H1 (cell line): ENCODE results near the gene TPP2. TPM values are rescaled to one million over a fixed set of nuclear protein-coding genes. Genes with fewer than 3 reads are reported as not detected.

Experiments
- CTCF ChIA-PET: fragments of 300-600 bp; sonication (Branson Sonifier 250); formaldehyde crosslinking; loops from one replicate; lab custom pipeline; 2021; ENCODE audit not compliant: partially characterized antibody; lab: Charles Lee
- POLR2A ChIA-PET: fragments of 300-600 bp; sonication (Branson Sonifier 250); formaldehyde crosslinking; loops from one replicate; lab custom pipeline; 2021; ENCODE audit warnings: inconsistent platforms; ENCODE audit not compliant: partially characterized antibody; lab: Charles Lee
- DNase-seq, 2 experiments: peaks; one replicate each; pipeline versions ENCODE4 v3.0.0 to v3.0.0-alpha.2; 2010 to 2022; ENCODE audit warnings: low spot score in 2 of 2, low read depth in 1 of 2, mixed read lengths in 1 of 2
- FAIRE-seq: peaks from 2 replicates; lab custom pipeline; 2011; peaks lifted over from hg19 to GRCh38; lab: Jason Lieb, UNC
- H2AFZ ChIP-seq: 2 replicates; pipeline ENCODE4 v1.8.1; 2012; ENCODE audit warnings: low read length, inconsistent platforms
- H2AK5ac ChIP-seq: 2 replicates; pipeline ENCODE4 v1.6.1; 2013; ENCODE audit warnings: low read depth, low read length
- H2BK120ac ChIP-seq: replicated peaks from 2 replicates; pipeline ENCODE3; 2013; ENCODE audit warnings: low read depth, low read length, inconsistent platforms
- H2BK12ac ChIP-seq: 2 replicates; pipeline ENCODE4 v1.6.1; 2013; ENCODE audit warnings: low read depth, low read length
- H2BK15ac ChIP-seq: 2 replicates; pipeline ENCODE4 v1.6.1; 2013; ENCODE audit warnings: low read length
- H2BK20ac ChIP-seq: 2 replicates; pipeline ENCODE4 v1.6.1; 2013; ENCODE audit warnings: low read length
- H2BK5ac ChIP-seq: 2 replicates; pipeline ENCODE4 v1.6.1; 2013; ENCODE audit warnings: low read depth, low read length
- H3K14ac ChIP-seq: 2 replicates; pipeline ENCODE4 v1.6.1; 2013; ENCODE audit warnings: inconsistent platforms; ENCODE audit not compliant: insufficient read length
- H3K18ac ChIP-seq: 2 replicates; pipeline ENCODE4 v1.6.1; 2013; ENCODE audit warnings: low read length; ENCODE audit errors: extremely low read depth
- H3K23ac ChIP-seq: 2 replicates; pipeline ENCODE4 v1.6.1; 2013; ENCODE audit warnings: inconsistent platforms; ENCODE audit not compliant: insufficient read length
- H3K23me2 ChIP-seq: 2 replicates; pipeline ENCODE4 v1.6.1; 2013; ENCODE audit warnings: low read depth, low read length
- H3K27ac ChIP-seq: 2 replicates; pipeline ENCODE4 v1.6.1; 2011; ENCODE audit warnings: low read depth, low read length, inconsistent platforms
- H3K27me3 ChIP-seq, 4 experiments: replicated peaks in 1 of 4; 1 replicate in 1 of 4; 2 replicates in 3 of 4; pipeline versions ENCODE4 v1.6.1 to v1.8.1; 2011 to 2013; ENCODE audit warnings: low read length in 3 of 4, mild to moderate bottlenecking in 3 of 4, inconsistent platforms in 2 of 4, mixed read lengths in 2 of 4, moderate library complexity in 1 of 4; ENCODE audit not compliant: control insufficient read depth in 3 of 4, insufficient read depth in 3 of 4; ENCODE audit errors: extremely low read depth in 1 of 4
- H3K36me3 ChIP-seq, 4 experiments: 2 replicates each; pipeline versions ENCODE4 v1.6.1 to v1.8.1; 2011 to 2013; ENCODE audit warnings: mild to moderate bottlenecking in 4 of 4, low read length in 3 of 4, moderate library complexity in 2 of 4, control low read depth in 1 of 4, inconsistent platforms in 1 of 4; ENCODE audit not compliant: insufficient read depth in 4 of 4, control insufficient read depth in 2 of 4
- H3K4ac ChIP-seq: replicated peaks from 2 replicates; pipeline ENCODE3; 2013; ENCODE audit warnings: low read length, low read depth, mixed read lengths, inconsistent platforms; ENCODE audit not compliant: insufficient read length
- H3K4me1 ChIP-seq, 4 experiments: replicated peaks in 1 of 4; 1 replicate in 1 of 4; 2 replicates in 3 of 4; pipeline versions ENCODE4 v1.6.1 to v1.8.1; 2011 to 2013; ENCODE audit warnings: low read length in 3 of 4, inconsistent platforms in 2 of 4, mixed read lengths in 1 of 4; ENCODE audit not compliant: insufficient read depth in 4 of 4, control insufficient read depth in 3 of 4
- H3K4me2 ChIP-seq, 2 experiments: 2 replicates each; pipeline versions ENCODE4 v1.6.1 to v1.8.1; 2011 to 2013; ENCODE audit warnings: low read depth in 2 of 2, low read length in 2 of 2, control low read depth in 1 of 2, inconsistent platforms in 1 of 2, mild to moderate bottlenecking in 1 of 2; ENCODE audit not compliant: insufficient read depth in 1 of 2
- H3K4me3 ChIP-seq, 4 experiments: fragments of 200-600, 300-600 bp in 1 of 4; sonication (generic), shearing (Covaris generic), sonication (Bioruptor Twin) in 1 of 4; 2 replicates each; pipeline versions ENCODE4 v1.5.1 to v1.8.1; 2011 to 2016; ENCODE audit warnings: low read length in 4 of 4, low read depth in 3 of 4, control low read depth in 2 of 4, inconsistent platforms in 2 of 4, mild to moderate bottlenecking in 2 of 4, mixed read lengths in 1 of 4, moderate library complexity in 1 of 4; ENCODE audit not compliant: insufficient read depth in 2 of 4; ENCODE audit errors: extremely low read depth in 1 of 4
- H3K56ac ChIP-seq: replicated peaks from 2 replicates; pipeline ENCODE3; 2013; ENCODE audit warnings: low read depth, mild to moderate bottlenecking, mixed read lengths, low read length, inconsistent platforms; ENCODE audit not compliant: insufficient read length
- H3K79me1 ChIP-seq: 2 replicates; pipeline ENCODE4 v1.6.1; 2013; ENCODE audit warnings: low read depth, low read length, control low read depth
- H3K79me2 ChIP-seq, 2 experiments: 2 replicates each; pipeline versions ENCODE4 v1.6.1 to v1.8.1; 2012 to 2013; ENCODE audit warnings: low read length in 2 of 2, mild to moderate bottlenecking in 2 of 2, inconsistent platforms in 1 of 2; ENCODE audit not compliant: insufficient read depth in 2 of 2, control insufficient read depth in 1 of 2
- H3K9ac ChIP-seq, 4 experiments: replicated peaks in 1 of 4; 1 replicate in 1 of 4; 2 replicates in 3 of 4; pipeline versions ENCODE4 v1.6.1 to v1.8.1; 2011 to 2013; ENCODE audit warnings: low read depth in 3 of 4, low read length in 3 of 4, control low read depth in 2 of 4, mild to moderate bottlenecking in 2 of 4, moderate library complexity in 2 of 4, inconsistent platforms in 1 of 4; ENCODE audit errors: extremely low read depth in 1 of 4
- H3K9me3 ChIP-seq, 2 experiments: 2 replicates each; pipeline versions ENCODE4 v1.6.1 to v1.8.1; 2012 to 2013; ENCODE audit warnings: mild to moderate bottlenecking in 2 of 2, moderate library complexity in 2 of 2, control low read depth in 1 of 2, inconsistent platforms in 1 of 2, low read depth in 1 of 2, low read length in 1 of 2, mixed read lengths in 1 of 2; ENCODE audit not compliant: insufficient read depth in 2 of 2
- H4K20me1 ChIP-seq, 2 experiments: replicated peaks in 1 of 2; 2 replicates each; pipeline versions ENCODE3 to v1.8.1; 2011 to 2013; ENCODE audit warnings: inconsistent platforms in 2 of 2, low read length in 2 of 2, mild to moderate bottlenecking in 1 of 2; ENCODE audit not compliant: insufficient read depth in 2 of 2, control insufficient read depth in 1 of 2
- H4K5ac ChIP-seq: 2 replicates; pipeline ENCODE4 v1.6.1; 2013; ENCODE audit warnings: low read length, low read depth, mixed read lengths, inconsistent platforms; ENCODE audit not compliant: insufficient read length
- H4K8ac ChIP-seq: 2 replicates; pipeline ENCODE4 v1.8.0; 2013; ENCODE audit warnings: mild to moderate bottlenecking, moderate library complexity, low read length, inconsistent platforms; ENCODE audit not compliant: insufficient read depth; ENCODE audit errors: extremely low read depth
- H4K91ac ChIP-seq: replicated peaks from 2 replicates; pipeline ENCODE3; 2013; ENCODE audit warnings: low read length, mixed read lengths, inconsistent platforms; ENCODE audit not compliant: insufficient read length
- ASH2L ChIP-seq: fragments of 200-600, 300-600 bp; sonication (generic); IDR thresholded peaks from one replicate; pipeline ENCODE4 v1.7.1; 2017; ENCODE audit warnings: low read length
- CBX8 ChIP-seq: fragments of 300-800, 300-1000 bp; sonication (generic); IDR thresholded peaks from 2 replicates; pipeline ENCODE4 v1.7.1; 2016; ENCODE audit warnings: low read depth, low read length, borderline replicate concordance
- EGR1 ChIP-seq: IDR thresholded peaks from 2 replicates; pipeline ENCODE4 v1.6.1; 2011; ENCODE audit warnings: low read depth, low read length, borderline replicate concordance
- FOSL1 ChIP-seq: IDR thresholded peaks from 2 replicates; pipeline ENCODE4 v1.6.1; 2011; ENCODE audit warnings: mild to moderate bottlenecking, low read depth, low read length, moderate library complexity; ENCODE audit not compliant: insufficient read depth
- GABPA ChIP-seq: IDR thresholded peaks from 2 replicates; pipeline ENCODE4 v1.6.1; 2011; ENCODE audit warnings: mild to moderate bottlenecking, low read length, moderate library complexity, borderline replicate concordance; ENCODE audit not compliant: insufficient read depth
- POLR2AphosphoS5 ChIP-seq: IDR thresholded peaks from 2 replicates; pipeline ENCODE4 v1.6.1; 2011; ENCODE audit warnings: low read depth, low read length
- RFX5 ChIP-seq: IDR thresholded peaks from 2 replicates; pipeline ENCODE4 v1.6.1; 2011; ENCODE audit warnings: low read depth, low read length, improper control_type of control experiment, borderline replicate concordance
- polyA plus RNA-seq, 7 experiments: library from polyadenylated mRNA; depleted of rRNA in 3 of 7; stranded (reverse) in 5 of 7; unstranded in 2 of 7; fragments of >200 nt in 5 of 7; fragments of 200-250 nt in 2 of 7; gene quantifications; 1 replicate in 5 of 7; 2 replicates in 1 of 7; 4 replicates in 1 of 7; pipeline versions ENCODE4 v1.2.1 to v1.2.3, GENCODE V29; 2011 to 2013; ENCODE audit warnings: missing spikeins in 2 of 7, mixed read lengths in 2 of 7
- total RNA-seq: library from RNA; stranded (reverse); fragmentation: NEBNext Ultra II Directional; extraction: Animal tissue kit (Norgen Biotek cat#: 25700); gene quantifications from 2 replicates; pipeline ENCODE4 v1.2.1, GENCODE V29; 2021

The TPP2 gene
- total and polyA plus RNA-seq, 2 of the 8 experiments (the other 6 are each of a cell fraction or from before 2014, with no cell fraction given), result 15.9 to 85.7 TPM

DNA sequence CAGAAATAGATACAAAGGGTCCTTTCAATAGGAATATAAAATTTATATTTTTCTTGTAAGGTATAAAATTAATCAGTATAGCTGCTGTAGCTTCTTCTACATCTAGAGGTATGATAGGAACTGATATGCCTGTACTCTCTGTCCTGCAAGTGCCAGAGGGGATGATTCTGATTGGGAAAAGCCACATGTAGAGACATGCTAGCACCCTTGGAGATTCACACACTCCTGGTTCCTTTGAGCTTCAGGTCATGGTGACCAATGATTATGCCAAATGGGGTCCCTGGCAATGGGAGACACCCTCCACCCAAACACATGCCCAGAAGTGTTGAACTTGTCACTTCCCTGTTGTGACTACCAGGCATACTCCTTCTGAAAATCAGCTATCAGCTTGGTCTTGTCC, 112.8 kb downstream of the TPP2 start:
- Histone ChIP-seq H3K4me1 (no peaks in the 10 kb centered on the region), H2BK12ac (no peak overlapping the region), H4K8ac (no peak overlapping the region), H2BK120ac (no peak overlapping the region), H3K14ac (no peak overlapping the region)
- TF ChIP-seq EGR1 (no peak), POLR2AphosphoS5 (no peak), GABPA (no peak), RFX5 (no peak), FOSL1 (no peak), CBX8 (no peak), ASH2L (no peak)
- TF ChIP-seq, all 59 proteins: peak for 0
- Histone ChIP-seq H2AFZ (no peak overlapping the region), H3K9ac (no peak overlapping the region), H3K4ac (no peak overlapping the region), H3K36me3 (no peaks in the 10 kb centered on the region), H3K23me2 (no peaks in the 10 kb centered on the region), H2AK5ac (no peak overlapping the region), H3K23ac (no peak overlapping the region), H2BK20ac (no peak overlapping the region), H4K5ac (no peak overlapping the region), H2BK15ac (no peak overlapping the region), H3K9me3 (no peaks in the 10 kb centered on the region; a peak in 1 of 4 replicates), H3K56ac (no peak overlapping the region), H2BK5ac (no peak overlapping the region), H4K20me1 (no peaks in the 10 kb centered on the region), H3K79me1 (no peaks in the 10 kb centered on the region), H3K18ac (no peak overlapping the region), H3K79me2 (no peaks in the 10 kb centered on the region), H4K91ac (no peak overlapping the region), H3K4me2 (no peak overlapping the region), H3K27me3 (no peaks in the 10 kb centered on the region), H3K4me3 (no peak overlapping the region), H3K27ac (no peak overlapping the region)
- ChIA-PET CTCF (interaction anchor here (0.6 to 1.1 kb wide), 2 partner anchors 8 to 91 kb away, joined by 3 read pairs; no protein-coding TSS in a partner anchor), POLR2A (no interaction called here)
- FAIRE-seq (no peak), DNase-seq (no peak)
